Stimulated activated CD4-positive, alpha-beta T cell treated with anti-CD3 and anti-CD28 coated beads, Interleukin-1b, Interleukin-23, amount 100 ng/mL, for 48 hours (primary cell): ENCODE data around the gene SALL3.

Experiments used
- DNase-seq: peaks from one replicate; pipeline ENCODE4 v3.0.0-alpha.2; 2020

Gene SALL3

DNA sequence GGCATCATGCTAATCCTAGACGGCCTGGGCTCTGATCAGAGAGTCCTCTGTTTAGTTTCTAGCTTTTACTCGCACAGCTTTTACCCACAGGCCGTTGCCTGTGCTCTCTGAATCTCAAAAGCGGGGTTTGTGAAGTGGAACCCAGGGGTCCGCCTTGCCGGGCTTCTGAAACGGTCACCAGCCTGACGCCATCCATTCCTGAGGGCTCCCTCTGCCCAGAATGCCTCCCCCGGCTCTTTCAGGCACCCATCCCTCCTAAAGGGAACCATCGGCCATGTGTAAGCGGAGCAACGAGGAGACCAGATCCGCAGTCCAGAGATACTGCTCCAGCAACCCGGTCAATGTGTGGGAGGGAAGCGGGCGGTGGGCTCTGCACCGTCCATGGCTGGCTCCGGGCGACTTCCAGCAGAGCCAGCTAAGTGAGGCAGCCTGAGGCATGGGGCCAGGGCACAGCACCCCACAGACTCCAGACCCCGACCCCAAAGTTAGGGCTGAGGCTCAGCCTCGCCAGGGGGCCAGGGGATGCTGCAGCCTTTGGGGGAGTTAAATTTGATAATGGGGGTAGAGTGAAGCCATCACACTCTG lies 28.8 kb downstream of the SALL3 start:
- no peak for DNase-seq

DNA sequence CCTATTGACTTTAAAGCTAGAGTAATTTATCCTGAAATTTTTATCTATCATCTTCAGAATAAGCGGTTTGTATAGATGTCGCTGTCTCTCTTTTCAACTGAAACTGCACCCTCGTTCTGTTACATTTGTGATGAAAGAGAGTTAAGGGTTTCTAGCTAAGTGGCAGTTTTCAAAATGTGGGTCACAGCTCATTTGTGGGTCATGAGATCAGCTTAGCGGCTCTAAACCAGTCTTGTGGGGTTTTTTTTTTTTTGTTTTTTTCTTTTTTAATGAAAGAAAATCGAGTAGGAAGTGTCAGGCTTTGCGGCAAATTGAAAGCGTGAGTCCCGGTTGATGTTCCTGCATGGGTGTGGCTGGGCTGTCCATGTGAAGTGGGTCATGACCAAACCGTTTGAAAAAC lies 31.2 kb downstream of the SALL3 start:
- DNase-seq, result no peak

DNA sequence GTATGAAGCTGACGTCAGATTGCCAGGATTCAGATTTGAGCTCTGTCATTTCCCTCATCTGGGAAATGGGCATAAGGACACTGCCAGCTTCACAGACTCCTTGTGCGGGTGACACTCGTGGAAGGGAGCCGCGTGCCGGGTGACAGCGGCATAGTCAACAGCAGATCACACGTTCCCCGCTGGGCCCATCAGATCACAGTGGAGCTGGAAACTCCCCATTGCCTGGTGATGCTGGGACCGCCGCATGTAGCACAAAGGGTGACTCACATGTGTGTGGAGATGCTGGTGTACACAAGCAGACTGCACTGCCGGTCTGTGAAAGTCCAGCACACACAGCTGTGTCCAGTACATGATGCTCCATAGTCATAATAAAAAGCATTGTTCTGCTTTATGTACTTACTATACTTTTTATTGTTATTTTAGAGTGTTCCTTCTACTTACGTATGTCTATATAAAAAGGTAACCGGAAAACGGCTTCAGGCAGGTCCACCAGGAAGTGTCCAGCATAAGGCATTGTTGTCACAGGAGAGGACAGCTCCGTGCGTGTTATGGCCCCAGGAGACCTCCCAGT lies 31.8 kb downstream of the SALL3 start:
- DNase-seq, result no peak

DNA sequence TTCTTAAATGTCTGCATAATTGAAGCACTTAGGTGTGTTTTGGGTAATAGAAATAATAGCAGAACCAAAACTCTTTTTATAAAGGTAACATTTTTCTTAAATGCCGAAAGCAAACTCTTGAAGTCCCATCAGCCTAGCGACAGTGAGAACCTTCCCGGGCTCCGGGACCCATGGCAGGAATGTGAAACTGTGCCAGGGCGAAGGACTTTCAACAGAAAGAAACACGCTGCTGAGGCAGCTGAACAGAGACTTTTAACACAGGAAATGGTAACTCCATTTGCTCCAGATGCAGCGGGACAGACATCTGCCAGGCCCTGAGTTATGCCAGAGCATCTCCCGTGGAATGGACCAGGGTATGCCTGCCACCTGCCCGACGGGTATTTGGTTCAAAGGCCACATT lies 34.3 kb downstream of the SALL3 start:
- no peak for DNase-seq

DNA sequence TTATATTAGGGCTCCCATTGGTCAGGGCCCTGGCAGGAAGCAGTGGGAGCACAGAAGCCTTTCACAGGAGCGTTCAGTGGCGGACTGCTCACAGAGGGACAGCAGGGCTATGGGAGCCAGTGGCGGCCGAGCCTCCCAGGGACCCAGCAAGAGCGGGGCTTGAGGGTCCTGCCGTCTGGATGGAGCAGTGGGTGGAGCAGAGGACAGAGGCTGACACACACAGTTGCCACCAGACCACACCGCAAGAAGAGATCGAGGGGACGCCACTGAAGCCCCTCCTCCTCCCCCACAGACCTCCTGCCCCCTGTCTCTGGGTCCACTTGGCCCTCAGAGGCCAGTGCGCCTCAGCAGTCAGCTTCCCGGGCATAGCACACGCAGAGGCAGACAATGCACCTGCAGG lies 39.3 kb downstream of the SALL3 start:
- DNase-seq, result no peak

DNA sequence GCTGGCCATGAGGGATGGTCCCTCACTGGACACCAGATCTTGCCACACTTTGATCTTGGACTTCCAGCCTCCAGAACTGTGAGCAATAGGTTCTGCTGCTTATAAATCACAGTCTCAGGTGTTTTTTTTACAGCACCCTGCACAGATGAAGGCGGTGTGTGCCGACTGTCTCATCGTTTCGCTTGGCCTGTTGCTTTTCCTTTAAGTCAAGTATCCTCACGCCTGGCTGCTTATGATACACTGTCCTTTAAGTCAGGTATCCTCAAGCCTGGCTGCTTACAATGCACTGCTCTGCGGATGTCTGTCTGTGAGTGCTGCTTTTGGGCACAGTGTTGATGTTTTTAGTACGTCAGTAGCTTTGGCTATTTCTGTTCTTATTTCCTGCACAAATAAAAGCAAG lies 40.3 kb downstream of the SALL3 start:
- DNase-seq, result no peak

DNA sequence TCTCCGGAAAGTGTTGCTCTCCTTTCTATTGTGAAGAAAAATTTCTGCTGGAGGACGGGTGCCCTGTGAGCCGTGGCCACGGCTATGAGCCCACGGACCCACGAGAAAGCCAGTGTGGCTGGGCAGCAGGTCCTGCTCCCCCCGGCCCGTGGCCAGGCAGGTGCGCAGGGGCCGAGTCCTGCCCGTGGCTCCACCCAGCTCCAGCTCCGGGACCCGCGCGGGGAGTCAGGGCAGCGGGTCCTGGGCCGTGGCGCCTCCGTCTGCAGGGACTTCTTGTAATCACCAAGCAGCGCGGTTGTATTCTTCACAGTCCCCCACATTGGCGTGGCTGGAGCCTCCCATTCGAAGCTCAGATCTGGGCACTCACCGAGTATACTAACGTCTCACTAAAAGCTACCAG lies 43.0 kb downstream of the SALL3 start:
- DNase-seq, result no peak

DNA sequence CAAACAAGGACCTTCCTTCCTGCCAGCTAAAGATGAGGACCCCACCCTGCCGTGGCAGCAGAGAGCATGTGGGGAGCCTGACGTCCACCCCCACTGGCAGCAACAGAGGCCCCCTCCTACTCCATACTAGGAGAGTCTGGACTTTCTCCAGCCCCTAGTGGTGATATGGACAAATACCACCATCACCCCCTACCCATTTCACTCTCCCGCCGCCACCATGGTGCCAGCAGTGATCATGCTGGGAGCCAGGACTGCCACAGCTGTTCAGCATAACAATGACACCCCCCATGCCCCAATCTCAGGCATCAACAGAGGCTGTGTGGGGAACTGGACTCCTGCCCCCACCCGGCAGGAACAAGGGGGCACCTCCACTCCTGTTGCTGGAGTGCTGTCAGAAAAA lies 46.9 kb downstream of the SALL3 start:
- DNase-seq, result no peak

DNA sequence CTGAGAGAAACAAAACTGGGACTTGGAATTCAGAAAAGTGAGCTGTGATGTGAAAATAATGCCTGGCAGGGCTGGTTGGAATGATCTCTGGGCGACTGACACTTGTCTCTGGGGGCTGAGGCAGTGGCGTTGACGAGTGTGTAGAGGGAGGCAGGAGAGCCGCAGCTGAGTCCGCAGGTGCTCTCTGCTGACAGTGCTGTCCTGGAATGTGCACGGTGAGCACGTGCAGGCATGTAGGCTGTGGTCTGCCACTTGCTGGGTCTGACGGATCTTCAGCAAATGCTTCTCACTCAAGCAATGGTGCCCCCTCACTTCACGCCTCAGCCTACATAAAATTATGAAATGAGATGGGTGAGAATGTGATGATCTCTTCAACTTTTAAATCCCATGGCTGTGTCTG lies 51.1 kb downstream of the SALL3 start:
- no peak for DNase-seq

DNA sequence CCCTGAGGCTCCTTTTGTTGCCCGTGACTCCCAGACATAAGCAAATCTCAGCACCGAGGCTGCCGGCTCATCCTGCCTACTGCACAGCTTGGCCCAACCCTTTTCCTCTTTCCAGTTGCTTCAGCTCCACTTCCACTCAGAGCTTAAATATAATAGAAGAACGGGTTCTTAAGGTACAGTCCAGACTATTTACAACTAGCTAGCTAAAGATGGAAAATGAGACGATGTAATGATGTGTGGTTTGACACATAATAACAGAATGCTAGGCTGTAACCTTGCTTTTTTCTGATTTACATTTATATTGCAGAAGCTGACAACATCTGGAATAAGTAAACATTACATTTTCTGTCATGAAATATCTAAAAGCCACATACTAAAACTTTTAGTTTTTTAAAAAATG lies 62.7 kb downstream of the SALL3 start:
- no peak for DNase-seq

DNA sequence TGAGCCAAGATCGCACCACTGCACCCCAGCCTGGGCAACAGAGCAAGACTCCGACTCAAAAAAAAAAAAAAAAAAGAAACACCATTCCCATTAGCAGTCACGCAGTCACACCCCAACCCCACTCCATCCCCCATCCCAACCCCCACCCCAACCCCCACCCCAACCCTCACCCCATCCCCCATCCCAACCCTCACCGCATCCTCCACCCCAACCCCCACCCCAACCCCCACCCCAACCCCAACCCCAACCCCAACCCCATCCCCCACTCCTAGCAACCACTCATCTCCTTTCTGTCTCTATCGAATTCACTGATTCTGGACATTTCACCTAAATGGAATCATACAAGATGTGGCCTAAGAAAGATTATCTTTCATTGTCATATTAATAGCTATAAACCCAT lies 63.7 kb downstream of the SALL3 start:
- DNase-seq, result no peak

DNA sequence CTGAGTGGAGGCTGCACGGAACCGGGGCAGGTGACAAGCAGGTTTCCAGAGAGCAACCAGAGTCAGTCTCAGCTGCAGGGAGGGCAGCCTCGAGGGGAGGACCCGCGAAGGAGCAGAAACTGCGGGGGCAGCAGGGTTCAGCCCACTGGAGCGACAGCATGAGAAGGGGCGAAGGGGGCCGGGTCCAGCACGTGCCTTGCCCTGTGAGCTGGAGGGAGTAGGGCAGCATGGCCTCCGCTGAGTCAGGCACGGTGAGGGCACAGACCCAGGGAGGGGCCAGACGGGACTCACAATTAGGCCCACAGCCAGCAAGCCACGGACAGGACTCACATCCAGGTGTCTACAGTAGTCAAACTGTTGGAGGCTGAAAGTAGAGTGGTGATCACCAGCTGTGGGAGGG lies 66.9 kb downstream of the SALL3 start:
- no peak for DNase-seq

DNA sequence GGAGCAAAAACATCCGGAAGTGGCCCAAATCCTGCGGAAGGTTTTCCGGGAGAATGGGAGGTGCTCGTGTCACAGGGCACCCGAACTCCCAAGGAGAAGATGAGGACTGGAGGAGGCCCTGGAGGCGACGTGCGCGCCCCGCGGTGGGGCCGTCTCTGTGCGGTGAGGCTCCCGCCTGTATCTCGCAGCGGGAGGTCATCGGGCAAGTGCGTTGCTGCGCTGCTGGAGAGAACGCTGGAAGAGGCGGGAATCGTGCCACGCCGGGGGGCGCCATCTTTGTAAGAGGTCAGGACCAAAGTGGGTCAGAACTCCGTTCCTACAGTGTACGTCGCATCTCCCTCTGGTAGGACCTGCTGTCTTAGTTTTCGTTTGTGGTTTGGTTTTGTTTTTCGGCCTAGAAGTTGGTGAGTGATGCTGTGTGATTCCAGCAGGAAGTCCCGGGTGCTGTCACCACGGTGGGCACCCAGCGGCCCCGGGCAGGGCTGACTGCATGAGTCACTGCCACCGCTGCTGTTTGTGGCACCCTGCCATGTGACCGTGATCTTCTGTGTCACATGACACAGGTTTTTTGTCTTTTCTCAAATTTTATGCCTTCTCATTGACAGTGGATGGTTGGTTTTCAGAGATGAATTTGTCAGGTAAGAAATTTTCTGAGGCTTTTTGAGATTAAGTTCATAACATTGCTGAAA lies 68.1 kb downstream of the SALL3 start:
- no peak for DNase-seq

DNA sequence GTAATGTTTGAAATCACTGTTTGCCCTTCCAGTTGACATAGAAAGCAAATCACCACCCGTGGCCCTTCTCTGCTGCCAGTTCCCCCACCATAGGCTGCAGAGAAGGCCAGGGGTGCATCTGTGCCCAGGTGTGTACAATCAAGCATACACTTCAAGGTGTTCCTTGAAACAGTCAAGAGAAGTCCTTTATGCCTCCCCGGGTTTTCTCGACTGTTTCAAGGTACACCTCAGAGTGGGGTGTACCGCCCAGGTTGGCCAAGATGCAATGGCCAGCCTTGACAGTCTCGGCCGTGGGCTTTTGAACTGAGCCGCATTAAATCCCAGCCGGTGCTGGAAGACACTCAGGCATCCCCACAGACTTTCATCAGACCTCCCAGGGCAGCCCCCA lies 68.6 kb downstream of the SALL3 start:
- no peak for DNase-seq

DNA sequence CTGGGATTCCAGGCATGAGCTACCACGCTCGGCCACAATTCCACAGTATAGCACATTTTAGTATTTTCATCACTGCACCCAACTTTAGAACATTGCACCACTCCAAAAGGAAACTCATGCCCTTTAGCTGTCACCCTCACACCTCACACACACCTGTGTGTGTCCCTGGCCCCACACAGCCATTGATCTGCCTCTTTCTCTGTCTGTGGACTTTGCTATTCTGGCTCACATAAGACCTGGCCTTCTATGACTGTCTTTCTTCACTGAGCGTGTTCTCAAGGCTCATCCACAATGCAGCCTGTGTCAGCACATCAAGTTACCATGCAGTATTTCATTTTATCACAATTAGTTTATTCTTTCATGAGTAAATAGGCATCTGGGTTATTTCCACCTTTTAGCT lies 69.9 kb downstream of the SALL3 start:
- no peak for DNase-seq
